K562 (cell line): ENCODE results near the gene PACRG. TPM values are rescaled to one million over a fixed set of nuclear protein-coding genes. Genes with fewer than 3 reads are reported as not detected.

Experiments
- CBX1 ChIP-seq: sonication (generic); IDR thresholded peaks from 2 replicates; pipeline ENCODE4 v1.6.1; 2016; ENCODE audit warnings: antibody characterized with exemption, low read depth, mild to moderate bottlenecking
- FOXM1 ChIP-seq, 2 experiments: fragments of 450-650 bp in 1 of 2; sonication (generic) in 1 of 2; formaldehyde crosslinking in 1 of 2; IDR thresholded peaks; 2 replicates each; pipeline versions ENCODE4 v1.6.1 to v1.9.0; 2017 to 2022; ENCODE audit warnings: low read depth in 2 of 2, mild to moderate bottlenecking in 2 of 2, missing genetic modification reagents in 1 of 2, moderate library complexity in 1 of 2
- MED1 ChIP-seq: sonication (generic); formaldehyde crosslinking; IDR thresholded peaks from 2 replicates; pipeline ENCODE4 v1.8.1; 2023; ENCODE audit warnings: missing genetic modification reagents, borderline replicate concordance
- MTA2 ChIP-seq: fragments of 450-650 bp; IDR thresholded peaks from 2 replicates; pipeline ENCODE4 v1.6.1; 2016; ENCODE audit warnings: low read depth
- NELFE ChIP-seq: IDR thresholded peaks from 2 replicates; pipeline ENCODE4 v1.6.1; 2011; ENCODE audit warnings: mild to moderate bottlenecking; ENCODE audit not compliant: insufficient read depth, insufficient read length
- RB1 ChIP-seq: fragments of 450-650 bp; IDR thresholded peaks from 2 replicates; pipeline ENCODE4 v1.6.1; 2017; ENCODE audit warnings: low read depth, mild to moderate bottlenecking
- RHOXF2B ChIP-seq: fragments of 250-450 bp; sonication (Bioruptor Pico); conservative IDR thresholded peaks from 2 replicates; pipeline ENCODE4 v1.5.1; 2021
- STAG1 ChIP-seq: sonication (generic); formaldehyde crosslinking; IDR thresholded peaks from 2 replicates; pipeline ENCODE4 v1.5.0; 2020; ENCODE audit warnings: missing genetic modification reagents, borderline replicate concordance
- polyA plus RNA-seq, 8 experiments: library from polyadenylated mRNA; depleted of rRNA in 4 of 8; stranded (reverse) in 5 of 8; unstranded in 3 of 8; fragments of >200 nt; fragmentation: Nextera tagmentation in 2 of 8; fragmentation: Illumina TruSeq in 1 of 8; extraction: Ambion mirVana in 2 of 8; extraction: Trizol in 1 of 8; gene quantifications; 2 replicates each; pipeline versions ENCODE4 v1.2.1 to v1.2.3, GENCODE V29; 2011 to 2014; ENCODE audit warnings: inconsistent platforms in 1 of 8, missing spikeins in 1 of 8
- total RNA-seq, 7 experiments: library from RNA; depleted of rRNA in 6 of 7; stranded (reverse); fragments of >200 nt in 6 of 7; fragmentation: Illumina TruSeq in 2 of 7; extraction: Trizol in 2 of 7; gene quantifications; 2 replicates each; pipeline versions ENCODE4 v1.2.1 to v1.2.3, GENCODE V29; 2011 to 2021; ENCODE audit warnings: low replicate concordance in 1 of 7
- TF ChIP-seq, protein P1 (sequence below): IDR thresholded peaks from 2 replicates; pipeline ENCODE4 v1.6.1; 2011; ENCODE audit warnings: borderline replicate concordance, low read depth, mild to moderate bottlenecking, moderate library complexity, low read length; ENCODE audit not compliant: insufficient read depth, poor library complexity, severe bottlenecking
- TF ChIP-seq, protein P2 (sequence below): fragments of 250-450 bp; sonication (Bioruptor Pico); IDR thresholded peaks from 2 replicates; pipeline ENCODE4 v1.5.0; 2021
- TF ChIP-seq, protein P3 (sequence below): sonication (generic); formaldehyde crosslinking; IDR thresholded peaks from 2 replicates; pipeline ENCODE4 v1.8.0; 2022; ENCODE audit warnings: missing genetic modification reagents, mild to moderate bottlenecking, borderline replicate concordance
- TF ChIP-seq, protein P4 (sequence below): fragments of 250-450 bp; sonication (Bioruptor Pico); IDR thresholded peaks from 2 replicates; pipeline ENCODE4 v1.5.0; 2021; ENCODE audit warnings: mild to moderate bottlenecking, borderline replicate concordance
- TF ChIP-seq, protein P5 (sequence below), 2 experiments: fragments of 450-650 bp; IDR thresholded peaks; 2 replicates each; pipeline ENCODE4 v1.6.1; 2018; ENCODE audit warnings: mild to moderate bottlenecking in 2 of 2, low read depth in 1 of 2; ENCODE audit not compliant: partially characterized antibody in 2 of 2
- TF ChIP-seq, protein P6 (sequence below): fragments of 250-450 bp; sonication (Bioruptor Pico); IDR thresholded peaks from 2 replicates; pipeline ENCODE4 v1.8.0; 2021; ENCODE audit warnings: borderline replicate concordance, mild to moderate bottlenecking, moderate library complexity; ENCODE audit not compliant: poor library complexity, severe bottlenecking

The PACRG gene
- total and polyA plus RNA-seq, 9 of the 15 experiments (the other 6 are each of a cell fraction or from before 2014, with no cell fraction given): 0.04 TPM; not detected in 8

DNA sequence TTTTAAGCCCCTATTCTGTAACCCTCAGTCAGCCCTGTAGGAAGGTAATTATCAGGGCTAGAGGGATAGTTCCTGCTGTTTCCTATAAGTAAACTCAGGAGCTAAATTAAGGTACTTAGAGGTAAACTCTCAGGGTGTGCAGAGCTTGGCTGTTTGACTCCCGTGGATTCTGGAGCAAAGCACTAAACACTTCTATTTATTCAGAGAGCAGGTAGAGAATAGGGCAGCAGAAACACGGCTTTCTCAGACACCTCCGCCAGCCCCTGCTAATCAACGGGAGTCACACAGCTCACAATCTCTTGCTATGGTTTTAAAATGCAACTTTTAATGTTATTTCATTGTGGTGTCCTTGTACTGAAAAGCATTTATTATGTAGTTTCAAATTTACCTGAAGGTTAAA, 22.0 kb upstream of the PACRG start (continued):
- TF ChIP-seq, protein P1, sequence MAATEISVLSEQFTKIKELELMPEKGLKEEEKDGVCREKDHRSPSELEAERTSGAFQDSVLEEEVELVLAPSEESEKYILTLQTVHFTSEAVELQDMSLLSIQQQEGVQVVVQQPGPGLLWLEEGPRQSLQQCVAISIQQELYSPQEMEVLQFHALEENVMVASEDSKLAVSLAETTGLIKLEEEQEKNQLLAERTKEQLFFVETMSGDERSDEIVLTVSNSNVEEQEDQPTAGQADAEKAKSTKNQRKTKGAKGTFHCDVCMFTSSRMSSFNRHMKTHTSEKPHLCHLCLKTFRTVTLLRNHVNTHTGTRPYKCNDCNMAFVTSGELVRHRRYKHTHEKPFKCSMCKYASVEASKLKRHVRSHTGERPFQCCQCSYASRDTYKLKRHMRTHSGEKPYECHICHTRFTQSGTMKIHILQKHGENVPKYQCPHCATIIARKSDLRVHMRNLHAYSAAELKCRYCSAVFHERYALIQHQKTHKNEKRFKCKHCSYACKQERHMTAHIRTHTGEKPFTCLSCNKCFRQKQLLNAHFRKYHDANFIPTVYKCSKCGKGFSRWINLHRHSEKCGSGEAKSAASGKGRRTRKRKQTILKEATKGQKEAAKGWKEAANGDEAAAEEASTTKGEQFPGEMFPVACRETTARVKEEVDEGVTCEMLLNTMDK: no peak
- TF ChIP-seq MTA2 (no peak), STAG1 (CRISPR knock-in tag) (no peak), MED1 (CRISPR knock-in tag) (no peak), RB1 (no peak), NELFE (no peak), CBX1 (no peak), FOXM1 (IDR thresholded peaks at IDR 0.05; ENCODE audit: low read depth) (no peak), FOXM1 (CRISPR knock-in tag; IDR thresholded peaks at IDR 0.05; ENCODE audit: low read depth) (no peak), RHOXF2B (CRISPR knock-in tag) (no peak)
- TF ChIP-seq, protein P2, sequence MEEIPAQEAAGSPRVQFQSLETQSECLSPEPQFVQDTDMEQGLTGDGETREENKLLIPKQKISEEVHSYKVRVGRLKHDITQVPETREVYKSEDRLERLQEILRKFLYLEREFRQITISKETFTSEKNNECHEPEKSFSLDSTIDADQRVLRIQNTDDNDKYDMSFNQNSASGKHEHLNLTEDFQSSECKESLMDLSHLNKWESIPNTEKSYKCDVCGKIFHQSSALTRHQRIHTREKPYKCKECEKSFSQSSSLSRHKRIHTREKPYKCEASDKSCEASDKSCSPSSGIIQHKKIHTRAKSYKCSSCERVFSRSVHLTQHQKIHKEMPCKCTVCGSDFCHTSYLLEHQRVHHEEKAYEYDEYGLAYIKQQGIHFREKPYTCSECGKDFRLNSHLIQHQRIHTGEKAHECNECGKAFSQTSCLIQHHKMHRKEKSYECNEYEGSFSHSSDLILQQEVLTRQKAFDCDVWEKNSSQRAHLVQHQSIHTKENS (CRISPR knock-in tag): no peak
- TF ChIP-seq, protein P3, sequence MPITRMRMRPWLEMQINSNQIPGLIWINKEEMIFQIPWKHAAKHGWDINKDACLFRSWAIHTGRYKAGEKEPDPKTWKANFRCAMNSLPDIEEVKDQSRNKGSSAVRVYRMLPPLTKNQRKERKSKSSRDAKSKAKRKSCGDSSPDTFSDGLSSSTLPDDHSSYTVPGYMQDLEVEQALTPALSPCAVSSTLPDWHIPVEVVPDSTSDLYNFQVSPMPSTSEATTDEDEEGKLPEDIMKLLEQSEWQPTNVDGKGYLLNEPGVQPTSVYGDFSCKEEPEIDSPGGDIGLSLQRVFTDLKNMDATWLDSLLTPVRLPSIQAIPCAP: no peak
- TF ChIP-seq, protein P4, sequence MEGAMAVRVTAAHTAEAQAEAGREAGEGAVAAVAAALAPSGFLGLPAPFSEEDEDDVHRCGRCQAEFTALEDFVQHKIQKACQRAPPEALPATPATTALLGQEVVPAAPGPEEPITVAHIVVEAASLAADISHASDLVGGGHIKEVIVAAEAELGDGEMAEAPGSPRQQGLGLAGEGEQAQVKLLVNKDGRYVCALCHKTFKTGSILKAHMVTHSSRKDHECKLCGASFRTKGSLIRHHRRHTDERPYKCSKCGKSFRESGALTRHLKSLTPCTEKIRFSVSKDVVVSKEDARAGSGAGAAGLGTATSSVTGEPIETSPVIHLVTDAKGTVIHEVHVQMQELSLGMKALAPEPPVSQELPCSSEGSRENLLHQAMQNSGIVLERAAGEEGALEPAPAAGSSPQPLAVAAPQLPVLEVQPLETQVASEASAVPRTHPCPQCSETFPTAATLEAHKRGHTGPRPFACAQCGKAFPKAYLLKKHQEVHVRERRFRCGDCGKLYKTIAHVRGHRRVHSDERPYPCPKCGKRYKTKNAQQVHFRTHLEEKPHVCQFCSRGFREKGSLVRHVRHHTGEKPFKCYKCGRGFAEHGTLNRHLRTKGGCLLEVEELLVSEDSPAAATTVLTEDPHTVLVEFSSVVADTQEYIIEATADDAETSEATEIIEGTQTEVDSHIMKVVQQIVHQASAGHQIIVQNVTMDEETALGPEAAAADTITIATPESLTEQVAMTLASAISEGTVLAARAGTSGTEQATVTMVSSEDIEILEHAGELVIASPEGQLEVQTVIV (CRISPR knock-in tag): no peak
- TF ChIP-seq, protein P5, sequence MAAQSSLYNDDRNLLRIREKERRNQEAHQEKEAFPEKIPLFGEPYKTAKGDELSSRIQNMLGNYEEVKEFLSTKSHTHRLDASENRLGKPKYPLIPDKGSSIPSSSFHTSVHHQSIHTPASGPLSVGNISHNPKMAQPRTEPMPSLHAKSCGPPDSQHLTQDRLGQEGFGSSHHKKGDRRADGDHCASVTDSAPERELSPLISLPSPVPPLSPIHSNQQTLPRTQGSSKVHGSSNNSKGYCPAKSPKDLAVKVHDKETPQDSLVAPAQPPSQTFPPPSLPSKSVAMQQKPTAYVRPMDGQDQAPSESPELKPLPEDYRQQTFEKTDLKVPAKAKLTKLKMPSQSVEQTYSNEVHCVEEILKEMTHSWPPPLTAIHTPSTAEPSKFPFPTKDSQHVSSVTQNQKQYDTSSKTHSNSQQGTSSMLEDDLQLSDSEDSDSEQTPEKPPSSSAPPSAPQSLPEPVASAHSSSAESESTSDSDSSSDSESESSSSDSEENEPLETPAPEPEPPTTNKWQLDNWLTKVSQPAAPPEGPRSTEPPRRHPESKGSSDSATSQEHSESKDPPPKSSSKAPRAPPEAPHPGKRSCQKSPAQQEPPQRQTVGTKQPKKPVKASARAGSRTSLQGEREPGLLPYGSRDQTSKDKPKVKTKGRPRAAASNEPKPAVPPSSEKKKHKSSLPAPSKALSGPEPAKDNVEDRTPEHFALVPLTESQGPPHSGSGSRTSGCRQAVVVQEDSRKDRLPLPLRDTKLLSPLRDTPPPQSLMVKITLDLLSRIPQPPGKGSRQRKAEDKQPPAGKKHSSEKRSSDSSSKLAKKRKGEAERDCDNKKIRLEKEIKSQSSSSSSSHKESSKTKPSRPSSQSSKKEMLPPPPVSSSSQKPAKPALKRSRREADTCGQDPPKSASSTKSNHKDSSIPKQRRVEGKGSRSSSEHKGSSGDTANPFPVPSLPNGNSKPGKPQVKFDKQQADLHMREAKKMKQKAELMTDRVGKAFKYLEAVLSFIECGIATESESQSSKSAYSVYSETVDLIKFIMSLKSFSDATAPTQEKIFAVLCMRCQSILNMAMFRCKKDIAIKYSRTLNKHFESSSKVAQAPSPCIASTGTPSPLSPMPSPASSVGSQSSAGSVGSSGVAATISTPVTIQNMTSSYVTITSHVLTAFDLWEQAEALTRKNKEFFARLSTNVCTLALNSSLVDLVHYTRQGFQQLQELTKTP (IDR thresholded peaks at IDR 0.05; ENCODE audit: low read depth in 1 of 2, partially characterized antibody in 2 of 2): no peak
- TF ChIP-seq, protein P6, sequence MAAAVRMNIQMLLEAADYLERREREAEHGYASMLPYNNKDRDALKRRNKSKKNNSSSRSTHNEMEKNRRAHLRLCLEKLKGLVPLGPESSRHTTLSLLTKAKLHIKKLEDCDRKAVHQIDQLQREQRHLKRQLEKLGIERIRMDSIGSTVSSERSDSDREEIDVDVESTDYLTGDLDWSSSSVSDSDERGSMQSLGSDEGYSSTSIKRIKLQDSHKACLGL (CRISPR knock-in tag): no peak
